Activated CD8-positive, alpha-beta T cell treated with anti-CD3 and anti-CD28 coated beads, Interleukin-2, amount 10 ng/mL, durations not matched to agents 7 days and 5 days (primary cell): ENCODE results near the gene DPH1. TPM values are rescaled to one million over a fixed set of nuclear protein-coding genes. Genes with fewer than 3 reads are reported as not detected.
"Not testable (repeated sequence)": the region's sequence is repeated elsewhere in the genome, so short reads cannot be mapped to it uniquely, and the experiment has no call there.

Experiments used
- ATAC-seq: fragments of 150-1000 bp; cut with Tn5 transposase; one replicate; pipeline ENCODE4 v1.10.0; 2021; ENCODE audit warnings: moderate library complexity
- CTCF ChIA-PET: fragments of 350-600 bp; sonication (Branson Sonifier 250); formaldehyde crosslinking; loops from one replicate; lab custom pipeline; 2021; ENCODE audit warnings: antibody characterized with exemption; lab: Charles Lee
- POLR2A ChIA-PET: fragments of 350-600 bp; sonication (Branson Sonifier 250); formaldehyde crosslinking; loops from one replicate; lab custom pipeline; 2021; ENCODE audit warnings: antibody characterized with exemption; lab: Charles Lee
- DNase-seq: peaks from one replicate; pipeline ENCODE4 v3.0.0-alpha.2; 2020
- H3K27ac Mint-ChIP-seq: one replicate; pipeline ENCODE4 v1.8.0; 2021; ENCODE audit warnings: mild to moderate bottlenecking, mixed read lengths
- H3K27me3 Mint-ChIP-seq: one replicate; pipeline ENCODE4 v1.8.0; 2021; ENCODE audit warnings: low read depth, mixed read lengths
- H3K36me3 Mint-ChIP-seq: one replicate; pipeline ENCODE4 v1.8.0; 2021; ENCODE audit warnings: low read depth, mixed read lengths
- H3K4me1 Mint-ChIP-seq: one replicate; pipeline ENCODE4 v1.8.0; 2021; ENCODE audit warnings: low read depth, mixed read lengths
- H3K4me3 Mint-ChIP-seq: one replicate; pipeline ENCODE4 v1.8.0; 2021; ENCODE audit warnings: mild to moderate bottlenecking, mixed read lengths
- H3K9me3 Mint-ChIP-seq: one replicate; pipeline ENCODE4 v1.8.0; 2022; ENCODE audit warnings: mixed read lengths; ENCODE audit not compliant: insufficient read depth
- total RNA-seq, 2 experiments: library from RNA; stranded (reverse); gene quantifications; one replicate each; pipeline ENCODE4 v1.2.3, GENCODE V29; 2021

The DPH1 gene
- 10 to 100 TPM; 24.6 to 24.7 TPM for total RNA-seq

- peak; percentile 94 for ATAC-seq
- Mint-ChIP-seq H3K9me3 (no peaks in the 10 kb centered on the region), H3K4me3 (peak within 1 kb of the TSS; percentile 95), H3K27me3 (peaks cover 35% of the 10 kb centered on the region), H3K27ac (peak within 1 kb of the TSS; percentile 86), H3K36me3 (peaks cover 2% of the 10 kb centered on the region), H3K4me1 (peaks cover 24% of the 10 kb centered on the region)
- peak; percentile 89 for DNase-seq
- CTCF ChIA-PET: interaction anchor here (0.8 to 2.3 kb wide), 3 partner anchors 121 to 215 kb away, joined by 3 to 8 read pairs (median 3); no protein-coding TSS in a partner anchor
- POLR2A ChIA-PET: interaction anchor here (0.6 to 1.0 kb wide), 2 partner anchors 25 to 121 kb away, joined by 3 to 4 read pairs; partner anchors contain the start of gene HIC1
These were observed at the start of gene DPH1 for GRCh38 chr17:2029911-2030778. TSS of gene DPH1 (plus strand) at chr17:2030153. CDS start at chr17:2030170, 17 bp downstream.

- POLR2A ChIA-PET: no interaction called here
- peaks cover 18% of the 10 kb centered on the region for H3K4me1 Mint-ChIP-seq
- peaks cover 10% of the 10 kb centered on the region for H3K27me3 Mint-ChIP-seq
- H3K9me3 Mint-ChIP-seq: no peaks in the 10 kb centered on the region
- ATAC-seq (no peak), DNase-seq (no peak)
- no peak overlapping the region for H3K27ac Mint-ChIP-seq
- no peak overlapping the region for H3K4me3 Mint-ChIP-seq
- no peaks in the 10 kb centered on the region for H3K36me3 Mint-ChIP-seq
- CTCF ChIA-PET: no interaction called here
These were observed 49.2 kb upstream of the DPH1 start for GRCh38 chr17:1980665-1981250.

GRCh38 chr17:1982793-1983366 lies 47.1 kb upstream of the DPH1 start:
- H3K4me1 Mint-ChIP-seq, H3K4me3 Mint-ChIP-seq, H3K27ac Mint-ChIP-seq, H3K9me3 Mint-ChIP-seq, H3K36me3 Mint-ChIP-seq, CTCF ChIA-PET, DNase-seq, ATAC-seq, H3K27me3 Mint-ChIP-seq, POLR2A ChIA-PET: not testable (repeated sequence)

- DNase-seq: no peak
- no peak for ATAC-seq
- CTCF ChIA-PET: interaction anchor here (1.2 kb wide), 1 partner anchor 35 kb away, joined by 3 read pairs; no protein-coding TSS in a partner anchor
- Mint-ChIP-seq H3K4me1 (no peaks in the 10 kb centered on the region), H3K9me3 (no peaks in the 10 kb centered on the region), H3K27ac (no peak overlapping the region), H3K36me3 (no peaks in the 10 kb centered on the region), H3K27me3 (peaks cover 8% of the 10 kb centered on the region), H3K4me3 (no peak overlapping the region)
- POLR2A ChIA-PET: no interaction called here
These were observed 44.9 kb upstream of the DPH1 start for GRCh38 chr17:1985093-1985492.

- Mint-ChIP-seq H3K9me3 (no peaks in the 10 kb centered on the region), H3K27ac (no peak overlapping the region), H3K4me3 (no peak overlapping the region), H3K36me3 (no peaks in the 10 kb centered on the region), H3K4me1 (no peaks in the 10 kb centered on the region), H3K27me3 (peaks cover 9% of the 10 kb centered on the region)
- ATAC-seq (no peak), DNase-seq (no peak)
- ChIA-PET CTCF (no interaction called here), POLR2A (no interaction called here)
These were observed 44.3 kb upstream of the DPH1 start for GRCh38 chr17:1985686-1986085.

- no peaks in the 10 kb centered on the region for H3K9me3 Mint-ChIP-seq
- POLR2A ChIA-PET: no interaction called here
- H3K4me3 Mint-ChIP-seq: no peak overlapping the region
- H3K27ac Mint-ChIP-seq: no peak overlapping the region
- ATAC-seq (no peak), DNase-seq (no peak)
- peaks cover 10% of the 10 kb centered on the region for H3K27me3 Mint-ChIP-seq
- CTCF ChIA-PET: no interaction called here
- no peaks in the 10 kb centered on the region for H3K36me3 Mint-ChIP-seq
- H3K4me1 Mint-ChIP-seq: no peaks in the 10 kb centered on the region
These were observed 43.0 kb upstream of the DPH1 start for GRCh38 chr17:1986783-1987451.

- H3K27ac Mint-ChIP-seq: no peak overlapping the region
- no peak overlapping the region for H3K4me3 Mint-ChIP-seq
- CTCF ChIA-PET: no interaction called here
- POLR2A ChIA-PET: no interaction called here
- H3K9me3 Mint-ChIP-seq: no peaks in the 10 kb centered on the region
- peaks cover 10% of the 10 kb centered on the region for H3K27me3 Mint-ChIP-seq
- ATAC-seq (no peak), DNase-seq (no peak)
- H3K4me1 Mint-ChIP-seq: no peaks in the 10 kb centered on the region
- H3K36me3 Mint-ChIP-seq: no peaks in the 10 kb centered on the region
These were observed 40.8 kb upstream of the DPH1 start for GRCh38 chr17:1989135-1989534.

- Mint-ChIP-seq H3K4me3 (no peak overlapping the region), H3K27me3 (peaks cover 32% of the 10 kb centered on the region), H3K27ac (no peak overlapping the region), H3K36me3 (no peaks in the 10 kb centered on the region), H3K4me1 (no peaks in the 10 kb centered on the region), H3K9me3 (no peaks in the 10 kb centered on the region)
- CTCF ChIA-PET: no interaction called here
- DNase-seq (no peak), ATAC-seq (no peak)
- POLR2A ChIA-PET: no interaction called here
These were observed 37.4 kb upstream of the DPH1 start for GRCh38 chr17:1992541-1992940.

- ATAC-seq (no peak), DNase-seq (no peak)
- Mint-ChIP-seq H3K27ac (no peak overlapping the region), H3K36me3 (no peaks in the 10 kb centered on the region), H3K4me1 (peaks cover 3% of the 10 kb centered on the region), H3K27me3 (peaks cover 36% of the 10 kb centered on the region), H3K9me3 (no peaks in the 10 kb centered on the region), H3K4me3 (no peak overlapping the region)
- CTCF ChIA-PET: no interaction called here
- POLR2A ChIA-PET: no interaction called here
These were observed 35.2 kb upstream of the DPH1 start for GRCh38 chr17:1994707-1995106.

- Mint-ChIP-seq H3K27me3 (peaks cover 37% of the 10 kb centered on the region), H3K27ac (no peak overlapping the region), H3K36me3 (no peaks in the 10 kb centered on the region), H3K9me3 (no peaks in the 10 kb centered on the region), H3K4me3 (no peak overlapping the region), H3K4me1 (peaks cover 3% of the 10 kb centered on the region)
- POLR2A ChIA-PET: no interaction called here
- CTCF ChIA-PET: no interaction called here
- DNase-seq: no peak
- no peak for ATAC-seq
These were observed 34.5 kb upstream of the DPH1 start for GRCh38 chr17:1995321-1995892.

GRCh38 chr17:1995907-1996799 lies 33.8 kb upstream of the DPH1 start:
- DNase-seq: no peak
- Mint-ChIP-seq H3K4me3 (no peak overlapping the region), H3K27me3 (peaks cover 33% of the 10 kb centered on the region), H3K36me3 (no peaks in the 10 kb centered on the region), H3K4me1 (peaks cover 3% of the 10 kb centered on the region), H3K9me3 (no peaks in the 10 kb centered on the region), H3K27ac (no peak overlapping the region)
- ChIA-PET POLR2A (no interaction called here), CTCF (no interaction called here)
- no peak for ATAC-seq
